Keratinocyte (primary cell): ENCODE data around the gene SLC16A13. TPM values are rescaled to one million over a fixed set of nuclear protein-coding genes. Genes with fewer than 3 reads are reported as not detected.

ENCODE experiments used
- DNase-seq: peaks from one replicate; pipeline ENCODE4 v3.0.0-alpha.2; 2011; ENCODE audit warnings: low read depth, missing footprints, low spot score
- FAIRE-seq: peaks from 2 replicates; lab custom pipeline; 2011; peaks lifted over from hg19 to GRCh38; lab: Jason Lieb, UNC
- H2AFZ ChIP-seq: 2 replicates; pipeline ENCODE4 v1.6.0; 2012; ENCODE audit warnings: low read length, control low read depth, inconsistent platforms; ENCODE audit not compliant: control insufficient read depth
- H3K27ac ChIP-seq: 2 replicates; pipeline ENCODE4 v1.5.1; 2011; ENCODE audit warnings: low read length; ENCODE audit not compliant: control insufficient read depth, insufficient read depth
- H3K27me3 ChIP-seq: 3 replicates; pipeline ENCODE4 v1.6.0; 2011; ENCODE audit warnings: low read length; ENCODE audit not compliant: control insufficient read depth, insufficient read depth; ENCODE audit errors: extremely low read depth
- H3K36me3 ChIP-seq, 2 experiments: 2 replicates in 1 of 2; 3 replicates in 1 of 2; pipeline ENCODE4 v1.5.1; 2011; ENCODE audit warnings: low read length in 2 of 2, mild to moderate bottlenecking in 1 of 2; ENCODE audit not compliant: control insufficient read depth in 2 of 2, insufficient read depth in 2 of 2; ENCODE audit errors: extremely low read depth in 1 of 2
- H3K4me1 ChIP-seq: 3 replicates; pipeline ENCODE4 v1.5.1; 2011; ENCODE audit warnings: low read length; ENCODE audit not compliant: control insufficient read depth, insufficient read depth; ENCODE audit errors: extremely low read depth
- H3K4me2 ChIP-seq: 3 replicates; pipeline ENCODE4 v1.6.0; 2011; ENCODE audit warnings: low read depth, low read length; ENCODE audit not compliant: control insufficient read depth, insufficient read depth; ENCODE audit errors: extremely low read depth
- H3K4me3 ChIP-seq, 3 experiments: fragments of 200-600 bp in 1 of 3; sonication (generic) in 1 of 3; 2 replicates in 2 of 3; 3 replicates in 1 of 3; pipeline ENCODE4 v1.5.1; 2011 to 2016; ENCODE audit warnings: low read length in 3 of 3, mild to moderate bottlenecking in 3 of 3, control low read depth in 2 of 3, inconsistent platforms in 1 of 3, low read depth in 1 of 3, mixed read lengths in 1 of 3, mixed run types in 1 of 3, moderate library complexity in 1 of 3; ENCODE audit not compliant: control insufficient read depth in 2 of 3, insufficient read depth in 2 of 3; ENCODE audit errors: extremely low read depth in 1 of 3
- H3K79me2 ChIP-seq: 2 replicates; pipeline ENCODE4 v1.6.0; 2012; ENCODE audit warnings: low read length; ENCODE audit not compliant: control insufficient read depth, insufficient read depth
- H3K9ac ChIP-seq: 3 replicates; pipeline ENCODE4 v1.6.0; 2011; ENCODE audit warnings: low read length; ENCODE audit not compliant: control insufficient read depth, insufficient read depth; ENCODE audit errors: extremely low read depth
- H3K9me1 ChIP-seq: 3 replicates; pipeline ENCODE4 v1.6.0; 2011; ENCODE audit warnings: low read length; ENCODE audit not compliant: control insufficient read depth, insufficient read depth; ENCODE audit errors: extremely low read depth
- H3K9me3 ChIP-seq: 2 replicates; pipeline ENCODE4 v1.5.1; 2012; ENCODE audit warnings: low read depth, low read length; ENCODE audit not compliant: control insufficient read depth
- H4K20me1 ChIP-seq: 3 replicates; pipeline ENCODE4 v1.6.0; 2011; ENCODE audit warnings: low read length; ENCODE audit not compliant: control insufficient read depth, insufficient read depth; ENCODE audit errors: extremely low read depth
- CTCF ChIP-seq, 3 experiments: IDR thresholded peaks in 1 of 3; conservative IDR thresholded peaks in 1 of 3; optimal IDR thresholded peaks in 1 of 3; 2 replicates in 2 of 3; 3 replicates in 1 of 3; pipeline versions ENCODE3 to v1.5.1; 2011; ENCODE audit warnings: low read length in 3 of 3, mild to moderate bottlenecking in 3 of 3, moderate library complexity in 2 of 3, control low read depth in 1 of 3, inconsistent platforms in 1 of 3; ENCODE audit not compliant: insufficient read depth in 2 of 3; ENCODE audit errors: extremely low read depth in 1 of 3
- EZH2 ChIP-seq: IDR thresholded peaks from one replicate; pipeline ENCODE4 v1.6.1; 2012; ENCODE audit warnings: inconsistent platforms, mild to moderate bottlenecking, low read length, moderate library complexity
- dilution Hi-C: fragments of 300-500 bp; cut with MboI; formaldehyde crosslinking; loops from one replicate; pipeline ENCODE4 v1.7.0; 2020; ENCODE audit warnings: low sequenced_read_pairs; ENCODE audit not compliant: extremely low pct_ligation_motif_present
- polyA plus RNA-seq, 5 experiments: library from polyadenylated mRNA; depleted of rRNA in 3 of 5; stranded (reverse) in 3 of 5; stranded (forward) in 1 of 5; unstranded in 1 of 5; fragments of >200 nt; gene quantifications; 1 replicate in 1 of 5; 2 replicates in 3 of 5; 3 replicates in 1 of 5; pipeline versions ENCODE4 v1.2.1 to v1.2.3, GENCODE V29; 2011 to 2012; ENCODE audit warnings: missing spikeins in 2 of 5, low read depth in 1 of 5, low replicate concordance in 1 of 5

Gene SLC16A13
- polyA plus RNA-seq, 1 donor (not counting 4 experiments of a cell fraction or from before 2014, with no cell fraction given) = 2.7 TPM

- Histone ChIP-seq H3K9me1 (no peaks in the 10 kb centered on the region), H3K9me3 (peaks cover 2% of the 10 kb centered on the region), H3K9ac (no peak overlapping the region), H3K4me3 (no peak overlapping the region), H3K27ac (no peak overlapping the region), H3K4me1 (no peaks in the 10 kb centered on the region), H3K79me2 (no peaks in the 10 kb centered on the region), H2AFZ (no peak overlapping the region), H3K27me3 (peaks cover 15% of the 10 kb centered on the region), H3K36me3 (no peaks in the 10 kb centered on the region), H3K4me2 (no peak overlapping the region), H4K20me1 (no peaks in the 10 kb centered on the region)
- TF ChIP-seq EZH2 = no peak
- TF ChIP-seq CTCF (optimal IDR thresholded peaks at IDR 0.05 in 1 of 3, IDR thresholded peaks at IDR 0.05 in 1 of 3, conservative IDR thresholded peaks at IDR 0.05 in 1 of 3; ENCODE audit: extremely low read depth in 1 of 3, insufficient read depth in 2 of 3, low read length in 3 of 3) = no peak
- dilution Hi-C loops = no loop called here
- FAIRE-seq (no peak), DNase-seq (no peak)
Measured at GRCh38 chr17:7068268-7068667, 32.5 kb downstream of the SLC16A13 start.

GRCh38 chr17:7070712-7071111 lies 34.9 kb downstream of the SLC16A13 start:
- Histone ChIP-seq H3K4me3 (no peak overlapping the region), H4K20me1 (no peaks in the 10 kb centered on the region), H3K79me2 (no peaks in the 10 kb centered on the region), H3K9me3 (peaks cover 2% of the 10 kb centered on the region), H3K27ac (no peak overlapping the region), H3K4me1 (no peaks in the 10 kb centered on the region), H3K9me1 (no peaks in the 10 kb centered on the region), H3K4me2 (no peak overlapping the region), H2AFZ (no peak overlapping the region), H3K27me3 (peaks cover 9% of the 10 kb centered on the region), H3K9ac (no peak overlapping the region), H3K36me3 (no peaks in the 10 kb centered on the region)
- DNase-seq = no peak
- no peak for TF ChIP-seq EZH2
- no peak for TF ChIP-seq CTCF (optimal IDR thresholded peaks at IDR 0.05 in 1 of 3, IDR thresholded peaks at IDR 0.05 in 1 of 3, conservative IDR thresholded peaks at IDR 0.05 in 1 of 3; ENCODE audit: extremely low read depth in 1 of 3, insufficient read depth in 2 of 3, low read length in 3 of 3)
- no peak for FAIRE-seq
- dilution Hi-C loops = no loop called here
